SK-N-MC (cell line): ENCODE results near the gene ENPP4.

Experiments
- EZH2 ChIP-seq: fragments of 200-600 bp; sonication (generic); IDR thresholded peaks from one replicate; pipeline ENCODE4 v1.6.1; 2017; ENCODE audit warnings: antibody characterized with exemption
- FOXP2 ChIP-seq: optimal IDR thresholded peaks from 2 replicates; pipeline ENCODE3; 2011; ENCODE audit warnings: mild to moderate bottlenecking, moderate library complexity; ENCODE audit not compliant: insufficient read depth; ENCODE audit errors: extremely low read length, control extremely low read depth
- POLR2AphosphoS5 ChIP-seq: IDR thresholded peaks from 2 replicates; pipeline ENCODE4 v1.6.1; 2012; ENCODE audit warnings: mild to moderate bottlenecking, low read depth, low read length, borderline replicate concordance

GRCh38 chr6:46175446-46175845, 45.7 kb downstream of the ENPP4 start:
- TF ChIP-seq EZH2: no peak
- TF ChIP-seq POLR2AphosphoS5: no peak
- TF ChIP-seq FOXP2: no peak
